Measurements from ENCODE around the gene SCUBE1.

SCUBE1 gene

GRCh38 chr22:43159484-43160178, 183.5 kb downstream of the SCUBE1 start:
- DNase-seq (ENCODE audit: low read depth), result no peak
- H3K4me3 ChIP-seq (ENCODE audit: low read depth, low read length), result no peak overlapping the region
- TF ChIP-seq CTCF (IDR thresholded peaks at IDR 0.05; ENCODE audit: control insufficient read depth, extremely low read depth, insufficient read depth), result no peak

- no peak overlapping the region for H3K4me3 ChIP-seq (ENCODE audit: low read depth, low read length)
- DNase-seq (ENCODE audit: low read depth), result no peak
- no peak for TF ChIP-seq CTCF (IDR thresholded peaks at IDR 0.05; ENCODE audit: control insufficient read depth, extremely low read depth, insufficient read depth)
Observed at GRCh38 chr22:43158778-43159483, 184.2 kb downstream of the SCUBE1 start.

GRCh38 chr22:43157874-43158546, 185.2 kb downstream of the SCUBE1 start:
- H3K4me3 ChIP-seq (ENCODE audit: low read depth, low read length), result no peak overlapping the region
- DNase-seq (ENCODE audit: low read depth), result no peak
- no peak for TF ChIP-seq CTCF (IDR thresholded peaks at IDR 0.05; ENCODE audit: control insufficient read depth, extremely low read depth, insufficient read depth)

- H3K4me3 ChIP-seq (ENCODE audit: low read depth, low read length), result no peak overlapping the region
- no peak for TF ChIP-seq CTCF (IDR thresholded peaks at IDR 0.05; ENCODE audit: control insufficient read depth, extremely low read depth, insufficient read depth)
- no peak for DNase-seq (ENCODE audit: low read depth)
Observed at GRCh38 chr22:43156413-43156812, 186.8 kb downstream of the SCUBE1 start.

- H3K4me3 ChIP-seq (ENCODE audit: low read depth, low read length), result no peak overlapping the region
- no peak for DNase-seq (ENCODE audit: low read depth)
- no peak for TF ChIP-seq CTCF (IDR thresholded peaks at IDR 0.05; ENCODE audit: control insufficient read depth, extremely low read depth, insufficient read depth)
Observed at GRCh38 chr22:43155789-43156188, 187.4 kb downstream of the SCUBE1 start.

GRCh38 chr22:43154887-43155536, 188.2 kb downstream of the SCUBE1 start:
- no peak overlapping the region for H3K4me3 ChIP-seq (ENCODE audit: low read depth, low read length)
- no peak for DNase-seq (ENCODE audit: low read depth)
- TF ChIP-seq CTCF (IDR thresholded peaks at IDR 0.05; ENCODE audit: control insufficient read depth, extremely low read depth, insufficient read depth), result no peak

Data from LNCaP clone FGC (cell line).